ENCODE results near the gene PCDHA2. TPM values are rescaled to one million over a fixed set of nuclear protein-coding genes. Genes with fewer than 3 reads are reported as not detected.
"Not testable (repeated sequence)": the region's sequence is repeated elsewhere in the genome, so short reads cannot be mapped to it uniquely, and the experiment has no call there.

Gene PCDHA2
- total RNA-seq, 1 experiment from 2014 or later = 0.20 TPM

DNA sequence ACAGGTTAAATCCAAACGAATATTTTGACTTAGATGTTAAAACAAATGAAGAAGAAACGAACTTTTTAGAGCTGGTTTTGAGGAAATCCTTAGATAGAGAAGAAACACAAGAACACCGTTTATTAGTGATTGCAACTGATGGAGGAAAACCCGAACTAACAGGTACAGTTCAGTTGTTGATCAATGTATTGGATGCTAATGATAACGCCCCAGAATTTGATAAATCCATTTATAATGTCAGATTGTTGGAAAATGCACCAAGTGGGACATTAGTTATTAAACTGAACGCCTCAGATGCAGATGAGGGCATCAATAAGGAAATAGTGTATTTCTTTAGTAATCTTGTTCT lies 27.6 kb downstream of the PCDHA2 start:
- Histone ChIP-seq H4K8ac (replicated peaks; ENCODE audit: insufficient read length, low read depth, low read length) (no peak overlapping the region), H3K4me2 (ENCODE audit: insufficient read depth, insufficient read length, low read length) (no peak overlapping the region), H3K27me3 (ENCODE audit: insufficient read depth, low read length) (no peaks in the 10 kb centered on the region), H2BK5ac (ENCODE audit: insufficient read length, low read length) (no peak overlapping the region), H2BK15ac (ENCODE audit: low read depth, low read length) (no peak overlapping the region), H3K56ac (ENCODE audit: insufficient read length, low read depth, low read length) (no peak overlapping the region), H2BK20ac (ENCODE audit: low read depth, low read length, poor library complexity, severe bottlenecking) (no peak overlapping the region), H3T11ph (ENCODE audit: low read length) (no peak overlapping the region), H3K18ac (ENCODE audit: insufficient read length, low read depth, low read length) (no peak overlapping the region), H3K9me3 (ENCODE audit: control insufficient read depth, low read depth, low read length) (no peaks in the 10 kb centered on the region), H3K9ac (ENCODE audit: extremely low read depth, insufficient read length, low read length) (no peak overlapping the region), H2BK12ac (ENCODE audit: insufficient read length, low read depth, low read length) (no peak overlapping the region), H2BK120ac (ENCODE audit: low read depth, low read length, poor library complexity, severe bottlenecking) (no peak overlapping the region), H2AFZ (ENCODE audit: low read length) (no peak overlapping the region), H3K79me1 (ENCODE audit: insufficient read depth, low read depth, low read length, poor library complexity, severe bottlenecking) (no peaks in the 10 kb centered on the region), H3K4ac (ENCODE audit: low read depth, low read length) (no peak overlapping the region), H3K14ac (ENCODE audit: insufficient read depth, low read length) (no peak overlapping the region), H2AK5ac (ENCODE audit: insufficient read length, low read length) (no peak overlapping the region), H3K23ac (ENCODE audit: insufficient read length, low read depth, low read length) (no peak overlapping the region), H4K5ac (ENCODE audit: insufficient read length, low read depth, low read length) (no peak overlapping the region), H3K79me2 (ENCODE audit: insufficient read depth, low read length) (no peaks in the 10 kb centered on the region), H3K23me2 (ENCODE audit: insufficient read length, low read depth, low read length, poor library complexity, severe bottlenecking) (peaks cover 3% of the 10 kb centered on the region), H4K91ac (ENCODE audit: insufficient read length, low read depth, low read length) (no peak overlapping the region), H3K4me1 (ENCODE audit: insufficient read depth, low read length) (no peaks in the 10 kb centered on the region), H4K20me1 (ENCODE audit: control insufficient read depth, insufficient read depth, insufficient read length) (no peaks in the 10 kb centered on the region), H3K27ac (ENCODE audit: insufficient read length, low read depth, low read length) (no peak overlapping the region)
- Mint-ChIP-seq H3K27ac (no peak overlapping the region), H3K9me3 (peaks cover 0 to 16% of the 10 kb centered on the region in 2 experiments; a peak in 2 of 5 replicates), H3K27me3 (ENCODE audit: low read depth) (no peaks in the 10 kb centered on the region), H3K4me1 (peaks cover 0 to 3% of the 10 kb centered on the region in 2 experiments; a peak in 2 of 4 replicates), H3K4me3 (no peak overlapping the region), H3K36me3 (ENCODE audit: insufficient read depth in 1 of 3, low read depth in 3 of 3) (peaks cover 9 to 18% (median 15%) of the 10 kb centered on the region in 3 experiments)
- DNase-seq = no peak
- WGBS (ENCODE audit: extremely low coverage, insufficient read length, low lambda C conversion rate) = no CpG with 5 or more reads among the region's 6 CpGs
- TF ChIP-seq, protein P1, sequence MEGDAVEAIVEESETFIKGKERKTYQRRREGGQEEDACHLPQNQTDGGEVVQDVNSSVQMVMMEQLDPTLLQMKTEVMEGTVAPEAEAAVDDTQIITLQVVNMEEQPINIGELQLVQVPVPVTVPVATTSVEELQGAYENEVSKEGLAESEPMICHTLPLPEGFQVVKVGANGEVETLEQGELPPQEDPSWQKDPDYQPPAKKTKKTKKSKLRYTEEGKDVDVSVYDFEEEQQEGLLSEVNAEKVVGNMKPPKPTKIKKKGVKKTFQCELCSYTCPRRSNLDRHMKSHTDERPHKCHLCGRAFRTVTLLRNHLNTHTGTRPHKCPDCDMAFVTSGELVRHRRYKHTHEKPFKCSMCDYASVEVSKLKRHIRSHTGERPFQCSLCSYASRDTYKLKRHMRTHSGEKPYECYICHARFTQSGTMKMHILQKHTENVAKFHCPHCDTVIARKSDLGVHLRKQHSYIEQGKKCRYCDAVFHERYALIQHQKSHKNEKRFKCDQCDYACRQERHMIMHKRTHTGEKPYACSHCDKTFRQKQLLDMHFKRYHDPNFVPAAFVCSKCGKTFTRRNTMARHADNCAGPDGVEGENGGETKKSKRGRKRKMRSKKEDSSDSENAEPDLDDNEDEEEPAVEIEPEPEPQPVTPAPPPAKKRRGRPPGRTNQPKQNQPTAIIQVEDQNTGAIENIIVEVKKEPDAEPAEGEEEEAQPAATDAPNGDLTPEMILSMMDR (conservative IDR thresholded peaks at IDR 0.05) = no peak

DNA sequence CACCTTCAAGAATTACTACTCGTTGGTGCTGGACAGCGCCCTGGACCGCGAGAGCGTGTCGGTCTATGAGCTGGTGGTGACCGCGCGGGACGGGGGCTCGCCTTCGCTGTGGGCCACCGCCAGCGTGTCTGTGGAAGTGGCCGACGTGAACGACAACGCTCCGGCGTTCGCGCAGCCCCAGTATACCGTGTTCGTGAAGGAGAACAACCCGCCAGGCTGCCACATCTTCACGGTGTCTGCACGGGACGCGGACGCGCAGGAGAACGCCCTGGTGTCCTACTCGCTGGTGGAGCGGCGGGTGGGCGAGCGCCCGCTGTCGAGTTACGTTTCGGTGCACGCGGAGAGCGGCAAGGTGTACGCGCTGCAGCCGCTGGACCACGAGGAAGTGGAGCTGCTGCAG lies 28.3 kb downstream of the PCDHA2 start:
- H3K27ac ChIP-seq (ENCODE audit: insufficient read length, low read depth, low read length); H3K27me3 Mint-ChIP-seq (ENCODE audit: low read depth); H2BK12ac ChIP-seq (ENCODE audit: insufficient read length, low read depth, low read length); H4K5ac ChIP-seq (ENCODE audit: insufficient read length, low read depth, low read length); H3K18ac ChIP-seq (ENCODE audit: insufficient read length, low read depth, low read length); H2BK20ac ChIP-seq (ENCODE audit: low read depth, low read length, poor library complexity, severe bottlenecking); H3T11ph ChIP-seq (ENCODE audit: low read length); H3K14ac ChIP-seq (ENCODE audit: insufficient read depth, low read length); H3K27ac Mint-ChIP-seq; H3K23me2 ChIP-seq (ENCODE audit: insufficient read length, low read depth, low read length, poor library complexity, severe bottlenecking); H2BK120ac ChIP-seq (ENCODE audit: low read depth, low read length, poor library complexity, severe bottlenecking); H2BK15ac ChIP-seq (ENCODE audit: low read depth, low read length); H3K56ac ChIP-seq (ENCODE audit: insufficient read length, low read depth, low read length); H3K9me3 ChIP-seq (ENCODE audit: control insufficient read depth, low read depth, low read length); H3K79me2 ChIP-seq (ENCODE audit: insufficient read depth, low read length); H2AK5ac ChIP-seq (ENCODE audit: insufficient read length, low read length); H4K8ac ChIP-seq (replicated peaks; ENCODE audit: insufficient read length, low read depth, low read length); DNase-seq; H4K91ac ChIP-seq (ENCODE audit: insufficient read length, low read depth, low read length); H2AFZ ChIP-seq (ENCODE audit: low read length); H4K20me1 ChIP-seq (ENCODE audit: control insufficient read depth, insufficient read depth, insufficient read length); H3K79me1 ChIP-seq (ENCODE audit: insufficient read depth, low read depth, low read length, poor library complexity, severe bottlenecking); H3K23ac ChIP-seq (ENCODE audit: insufficient read length, low read depth, low read length); H3K4me2 ChIP-seq (ENCODE audit: insufficient read depth, insufficient read length, low read length); H2BK5ac ChIP-seq (ENCODE audit: insufficient read length, low read length); H3K4me3 Mint-ChIP-seq; H3K4me1 Mint-ChIP-seq; H3K9ac ChIP-seq (ENCODE audit: extremely low read depth, insufficient read length, low read length); H3K4ac ChIP-seq (ENCODE audit: low read depth, low read length); H3K27me3 ChIP-seq (ENCODE audit: insufficient read depth, low read length); H3K4me1 ChIP-seq (ENCODE audit: insufficient read depth, low read length): not testable (repeated sequence)
- WGBS (ENCODE audit: extremely low coverage, insufficient read length, low lambda C conversion rate) = no CpG with 5 or more reads among the region's 48 CpGs
- H3K9me3 Mint-ChIP-seq = peaks cover 2 to 16% of the 10 kb centered on the region in 2 experiments; a peak in 3 of 5 replicates
- H3K36me3 Mint-ChIP-seq (ENCODE audit: insufficient read depth in 1 of 3, low read depth in 3 of 3) = peaks cover 9 to 18% (median 15%) of the 10 kb centered on the region in 3 experiments
